ENCODE measurements around the gene RSKR.

RSKR gene

GRCh38 chr17:28620010-28620409 is 6.0 kb upstream of the RSKR start:
- TF ChIP-seq CTCF (conservative IDR thresholded peaks at IDR 0.05; ENCODE audit: low read depth, low read length), result no peak
- DNase-seq (ENCODE audit: low read depth), result no peak
- no peak overlapping the region for H3K4me3 ChIP-seq (ENCODE audit: low read length)

GRCh38 chr17:28618464-28618863 is 4.5 kb upstream of the RSKR start:
- no peak for DNase-seq (ENCODE audit: low read depth)
- H3K4me3 ChIP-seq (ENCODE audit: low read length), result no peak overlapping the region
- no peak for TF ChIP-seq CTCF (conservative IDR thresholded peaks at IDR 0.05; ENCODE audit: low read depth, low read length)

GRCh38 chr17:28616281-28616680 is 2.3 kb upstream of the RSKR start:
- DNase-seq (ENCODE audit: low read depth), result no peak
- TF ChIP-seq CTCF (conservative IDR thresholded peaks at IDR 0.05; ENCODE audit: low read depth, low read length), result no peak
- no peak overlapping the region for H3K4me3 ChIP-seq (ENCODE audit: low read length)

GRCh38 chr17:28615260-28615940 is 1.4 kb upstream of the RSKR start:
- no peak for DNase-seq (ENCODE audit: low read depth)
- no peak for TF ChIP-seq CTCF (conservative IDR thresholded peaks at IDR 0.05; ENCODE audit: low read depth, low read length)
- H3K4me3 ChIP-seq (ENCODE audit: low read length), result no peak overlapping the region

- peak; percentile 85 for TF ChIP-seq CTCF (conservative IDR thresholded peaks at IDR 0.05; ENCODE audit: low read depth, low read length)
- DNase-seq (ENCODE audit: low read depth), result no peak
Measured at GRCh38 chr17:28612936-28613872, 781 bp downstream of the RSKR start.

GRCh38 chr17:28612531-28612930 is 1.5 kb downstream of the RSKR start:
- TF ChIP-seq CTCF (conservative IDR thresholded peaks at IDR 0.05; ENCODE audit: low read depth, low read length), result no peak
- no peak overlapping the region for H3K4me3 ChIP-seq (ENCODE audit: low read length)
- no peak for DNase-seq (ENCODE audit: low read depth)

More at GRCh38 chr17:28612936-28613872, 781 bp downstream of the RSKR start:
- no peak overlapping the region for H3K4me3 ChIP-seq (ENCODE audit: low read length)

All from retinal pigment epithelial cell (primary cell).